HG02588 (cell line): ENCODE measurements around the gene NLN.
"Not testable (repeated sequence)": the region's sequence is repeated elsewhere in the genome, so short reads cannot be mapped to it uniquely, and the experiment has no call there.

Source experiments
- ATAC-seq: cut with Tn5 transposase; IDR thresholded peaks from one replicate; pipeline ENCODE4 v1.9.1; 2021; ENCODE audit warnings: mild to moderate bottlenecking, moderate library complexity; ENCODE audit not compliant: unreplicated experiment

The NLN gene

DNA sequence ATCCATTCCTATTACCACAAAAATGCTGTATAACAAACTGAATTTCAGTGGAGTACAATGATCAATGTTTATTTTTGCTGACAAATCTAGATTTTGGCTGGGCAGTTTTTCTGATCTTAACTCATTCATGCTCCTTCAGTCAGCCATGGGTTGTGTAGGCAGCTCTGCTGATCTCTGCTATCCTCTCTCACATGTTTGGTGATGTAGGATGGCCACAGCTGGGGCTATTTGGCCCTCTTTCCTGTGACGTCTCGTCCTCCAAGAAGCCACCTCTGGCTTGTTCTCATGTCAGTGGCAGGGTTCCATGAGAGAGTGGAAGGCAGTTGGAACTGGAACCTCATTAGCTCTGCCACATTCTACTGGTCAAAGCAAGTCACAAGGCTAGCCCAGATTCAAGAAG lies 8.9 kb downstream of the NLN start:
- ATAC-seq: no peak

DNA sequence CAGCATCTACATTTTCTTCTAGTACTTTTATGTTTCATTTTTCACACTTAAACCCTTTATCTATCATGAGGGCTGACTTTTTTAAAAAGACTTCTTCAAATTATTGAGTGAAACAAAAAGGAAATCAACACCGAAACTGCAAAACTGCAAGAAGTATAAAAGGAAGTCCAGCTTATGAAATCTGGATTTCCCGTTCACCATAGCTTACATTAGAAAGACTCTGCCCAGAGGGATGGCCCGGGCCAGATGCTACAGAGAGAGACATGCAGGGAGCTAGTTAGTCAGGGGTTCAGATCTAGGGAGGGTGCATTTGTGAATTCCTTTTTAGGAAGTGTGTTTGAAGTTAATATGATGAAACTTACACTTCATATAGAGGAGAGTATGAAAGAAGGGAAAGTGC lies 10.0 kb downstream of the NLN start:
- ATAC-seq: not testable (repeated sequence)

DNA sequence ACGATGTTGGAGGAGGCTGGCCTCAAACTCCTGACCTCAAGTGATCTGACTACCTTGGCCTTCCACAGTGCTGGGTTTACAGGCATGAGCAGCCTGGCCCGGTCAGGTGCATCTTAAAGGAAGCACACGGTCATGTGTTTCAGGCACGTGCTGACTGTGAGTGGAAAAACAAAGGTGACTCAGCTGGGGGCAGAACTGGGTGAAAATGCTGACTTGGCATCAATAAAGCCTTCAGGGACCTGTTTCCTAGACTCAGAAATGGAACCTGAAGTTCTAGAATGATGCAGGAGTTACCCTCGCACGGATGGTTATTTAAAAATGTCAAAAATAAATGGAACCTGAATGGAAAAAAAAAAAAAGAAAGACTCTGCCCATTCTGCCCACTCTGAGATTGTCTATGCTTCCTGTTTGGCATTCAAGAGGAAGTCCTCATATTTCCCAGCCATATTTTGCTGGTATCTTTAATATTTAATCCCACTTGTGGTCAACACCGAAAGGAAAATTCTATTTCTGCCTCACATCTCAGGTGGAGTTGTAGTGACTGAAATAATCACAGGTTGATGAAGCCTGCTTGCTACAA lies 12.3 kb downstream of the NLN start:
- not testable (repeated sequence) for ATAC-seq

DNA sequence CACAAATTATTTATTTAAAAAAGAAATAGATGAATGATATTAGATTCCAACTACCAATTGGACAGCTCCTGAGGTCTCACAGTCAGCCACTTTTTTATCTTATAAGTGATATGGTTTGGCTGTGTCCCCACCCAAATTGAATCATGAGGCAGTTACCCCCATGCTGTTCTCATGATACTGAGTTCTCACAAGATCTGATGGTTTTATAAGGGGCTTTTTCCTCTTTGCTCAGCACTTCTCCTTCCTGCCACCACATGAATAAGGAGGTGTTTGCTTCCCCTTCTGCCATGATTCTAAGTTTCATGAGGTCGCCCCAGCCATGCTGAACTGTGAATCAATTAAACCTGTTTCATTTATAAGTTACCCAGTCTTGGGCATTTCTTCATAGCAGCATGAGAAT lies 12.9 kb downstream of the NLN start:
- no peak for ATAC-seq

DNA sequence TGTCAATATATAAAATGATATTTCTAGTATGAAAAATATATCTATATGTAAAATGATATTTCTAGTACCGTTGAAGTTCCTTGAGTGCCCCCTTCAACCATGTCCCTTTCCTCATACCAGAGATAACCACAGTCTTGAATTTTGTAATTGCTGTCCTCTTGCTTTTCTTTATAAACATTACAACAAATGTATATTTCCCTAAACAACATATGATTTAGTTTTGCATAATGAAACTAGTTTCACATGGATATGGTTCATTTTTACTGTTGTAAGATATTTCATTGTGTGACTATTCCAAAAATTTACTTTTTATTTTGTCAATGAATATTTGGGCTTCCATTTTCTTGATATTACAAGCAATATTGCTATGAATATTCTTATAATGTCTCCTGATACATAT lies 14.0 kb downstream of the NLN start:
- no peak for ATAC-seq

DNA sequence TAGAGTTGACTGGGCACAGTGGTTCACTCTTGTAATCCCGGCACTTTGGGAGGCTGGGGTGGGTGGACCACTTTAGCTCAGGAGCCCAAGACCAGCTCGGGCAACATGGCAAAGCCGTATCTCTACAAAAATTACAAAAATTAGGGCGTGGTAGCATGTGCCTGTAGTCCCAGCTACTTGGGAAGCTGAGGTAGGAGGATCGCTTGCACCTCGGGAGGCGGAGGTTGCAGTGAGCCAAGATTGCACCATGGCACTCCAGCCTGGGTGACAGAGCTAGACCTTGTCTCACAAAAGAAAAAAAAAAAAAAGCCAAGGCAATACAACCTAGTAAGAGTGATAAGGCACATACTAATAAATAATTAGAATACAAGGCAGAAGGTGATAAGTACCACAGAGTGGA lies 15.8 kb downstream of the NLN start:
- ATAC-seq: no peak

DNA sequence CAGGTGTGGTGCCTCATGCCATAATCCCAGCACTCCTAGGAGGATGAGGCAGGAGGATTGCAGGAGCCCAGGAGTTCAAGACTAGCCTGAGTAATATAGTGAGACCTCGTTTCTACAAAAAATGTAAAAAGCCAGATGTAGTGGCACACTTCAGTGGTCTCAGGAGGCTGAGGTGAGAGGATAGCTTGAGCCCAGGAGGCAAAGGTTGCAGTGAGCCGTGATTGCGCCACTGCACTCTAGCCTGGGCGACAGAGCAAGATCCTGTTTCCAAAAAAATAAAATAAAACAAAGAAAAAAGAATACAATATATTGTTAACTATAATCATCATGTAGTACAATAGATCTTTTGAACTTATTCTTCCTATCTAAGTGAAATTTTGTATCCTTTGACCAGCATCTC lies 16.3 kb downstream of the NLN start:
- ATAC-seq: no peak

DNA sequence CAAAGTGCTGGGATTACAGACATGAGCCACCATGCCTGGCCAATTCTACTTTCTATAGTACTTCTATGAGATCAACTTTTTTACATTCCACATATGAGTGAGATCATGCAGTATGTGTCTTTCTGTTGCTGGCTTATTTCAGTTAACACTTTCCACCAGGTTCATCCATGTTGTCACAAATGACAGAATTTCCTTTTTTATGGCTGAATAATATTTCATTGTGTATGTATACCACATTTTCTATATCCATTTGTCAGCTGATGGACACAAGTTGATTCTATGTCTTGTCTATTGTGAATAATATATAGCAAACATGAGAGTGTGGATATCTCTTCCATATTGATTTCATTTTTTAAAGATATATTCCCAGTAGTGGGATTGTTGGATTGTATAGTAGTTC lies 17.2 kb downstream of the NLN start:
- ATAC-seq: no peak

DNA sequence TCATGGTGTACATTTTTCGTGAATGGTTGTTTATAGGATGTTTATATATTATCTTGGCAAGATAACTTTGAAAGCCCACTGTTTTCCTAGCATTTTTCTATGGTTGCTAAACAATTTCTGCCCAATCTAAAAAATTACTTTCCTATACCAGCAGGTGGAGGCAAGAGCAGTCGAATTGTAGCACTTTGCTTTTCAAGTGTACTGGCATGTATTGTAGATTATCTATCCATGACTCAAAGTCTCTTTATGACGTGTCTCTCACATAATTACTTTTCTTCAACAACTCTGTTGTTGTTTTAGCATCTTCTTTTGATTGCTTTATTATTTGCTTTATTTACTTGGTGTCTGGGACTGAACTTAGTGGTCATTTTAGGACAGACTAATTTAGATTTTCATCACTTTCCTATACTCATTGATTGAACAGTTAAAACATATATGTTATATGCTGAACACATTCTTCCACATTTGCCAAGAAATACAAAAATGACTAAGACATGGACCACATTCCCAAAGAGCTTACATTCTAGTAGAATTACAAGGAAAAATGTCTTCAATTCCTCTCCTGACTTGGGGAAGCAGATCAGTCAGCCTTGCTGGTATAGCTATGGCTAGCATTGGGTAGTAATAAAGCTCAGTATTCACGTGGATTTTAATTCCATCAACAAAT lies 20.7 kb downstream of the NLN start:
- ATAC-seq: peak; percentile 58

DNA sequence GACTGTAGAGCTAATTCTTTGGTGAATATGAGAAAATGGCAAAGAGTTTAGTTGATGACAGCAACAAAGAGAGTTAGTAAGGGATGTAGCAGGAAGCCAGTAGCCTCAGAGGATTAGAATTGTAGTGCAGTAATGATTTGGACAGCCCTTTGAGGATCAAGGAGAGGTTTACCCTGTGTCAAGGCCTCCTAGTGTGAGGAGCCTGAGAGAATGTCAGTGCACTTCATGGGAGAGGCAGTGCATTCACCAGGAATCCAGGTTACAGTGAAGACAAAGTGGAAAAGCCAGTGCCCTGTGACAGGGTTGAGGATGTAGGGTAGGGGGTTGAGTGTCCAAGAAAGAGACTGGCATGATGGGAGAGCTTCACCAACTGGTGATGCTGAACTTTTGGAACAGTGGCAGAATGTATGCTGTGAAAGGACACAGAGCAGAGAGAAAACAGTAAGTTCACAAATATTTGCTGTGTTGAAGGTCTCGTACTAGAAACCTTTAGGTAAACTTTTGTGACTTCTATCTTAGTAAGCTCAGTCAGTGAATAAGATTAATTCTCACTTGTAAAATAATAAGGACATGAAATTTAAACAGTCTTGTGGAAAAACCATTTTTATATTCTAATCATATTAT lies 27.3 kb downstream of the NLN start:
- no peak for ATAC-seq

DNA sequence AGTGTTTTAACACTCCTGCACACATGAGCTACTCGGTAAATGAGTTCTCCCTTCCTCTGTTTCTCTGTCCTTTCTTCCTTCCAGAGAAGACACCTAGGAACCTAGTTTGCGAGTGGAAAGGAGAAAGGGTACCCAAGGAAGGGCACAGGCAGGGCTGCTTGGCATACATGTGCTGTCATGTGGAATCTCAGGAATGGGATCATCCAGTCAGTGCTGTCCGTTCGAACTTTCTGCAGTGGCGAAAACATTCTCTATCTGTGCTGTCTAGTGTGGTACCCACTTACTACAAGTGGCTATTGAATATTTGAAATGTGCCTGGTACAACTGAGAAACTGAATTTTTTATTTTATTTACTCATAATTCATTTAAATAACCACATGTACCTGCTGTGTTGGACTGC lies 28.0 kb downstream of the NLN start:
- no peak for ATAC-seq

DNA sequence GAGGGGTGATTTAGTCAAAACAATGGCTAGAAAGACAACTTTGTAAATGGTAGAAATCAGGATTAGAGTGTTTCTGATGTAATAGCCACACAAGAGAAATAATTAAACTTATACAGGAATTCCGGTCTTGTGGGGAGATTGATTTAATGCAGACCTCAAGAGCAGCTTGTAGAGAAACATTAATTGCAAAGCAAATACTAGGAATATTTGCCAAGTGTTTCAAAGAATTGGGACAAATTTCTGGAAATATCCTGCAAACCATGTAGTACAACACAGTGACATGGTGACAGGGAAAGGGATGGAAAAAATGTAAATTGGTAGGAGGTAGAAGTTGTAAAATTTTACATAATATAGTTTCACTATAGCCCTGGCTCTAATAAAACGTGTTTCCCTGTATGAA lies 28.9 kb downstream of the NLN start:
- no peak for ATAC-seq

DNA sequence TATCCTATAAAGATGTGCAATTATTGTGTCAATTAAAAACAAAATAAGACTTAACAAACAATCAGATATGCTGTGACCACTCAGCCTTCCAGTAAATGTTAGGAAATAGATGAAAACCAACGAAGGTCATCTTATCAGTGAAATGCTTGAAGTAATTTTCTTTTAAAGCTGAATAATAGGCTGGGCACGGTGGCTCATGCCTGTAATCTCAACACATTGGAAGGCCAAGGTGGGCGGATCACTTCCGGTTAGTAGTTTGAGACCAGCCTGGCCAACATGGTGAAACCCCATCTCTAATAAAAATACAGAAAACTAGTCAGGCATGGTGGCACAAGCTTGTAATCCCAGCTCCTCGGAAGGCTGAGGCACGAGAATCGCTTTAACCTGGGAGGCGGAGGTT lies 31.2 kb downstream of the NLN start:
- no peak for ATAC-seq

DNA sequence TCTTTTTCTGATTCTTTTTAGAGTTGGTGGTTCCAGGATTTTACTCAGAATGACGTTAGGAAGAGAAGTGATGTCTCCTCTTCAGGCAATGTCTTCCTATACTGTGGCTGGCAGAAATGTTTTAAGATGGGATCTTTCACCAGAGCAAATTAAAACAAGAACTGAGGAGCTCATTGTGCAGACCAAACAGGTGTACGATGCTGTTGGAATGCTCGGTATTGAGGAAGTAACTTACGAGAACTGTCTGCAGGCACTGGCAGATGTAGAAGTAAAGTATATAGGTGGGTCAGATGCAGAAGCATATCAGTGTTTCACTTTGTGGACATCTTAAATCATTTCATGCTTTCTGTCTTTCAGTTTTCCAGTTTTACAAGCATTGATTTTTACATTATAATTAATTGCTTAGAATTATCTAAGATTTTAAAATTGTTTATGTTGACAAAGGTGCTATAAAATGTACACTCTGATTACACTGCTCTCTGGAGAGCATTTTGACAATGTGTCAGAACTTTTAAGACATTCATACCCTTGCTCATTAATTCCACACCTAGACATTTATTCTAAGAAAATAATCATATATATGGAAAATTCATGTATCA lies 36.6 kb downstream of the NLN start:
- no peak for ATAC-seq

DNA sequence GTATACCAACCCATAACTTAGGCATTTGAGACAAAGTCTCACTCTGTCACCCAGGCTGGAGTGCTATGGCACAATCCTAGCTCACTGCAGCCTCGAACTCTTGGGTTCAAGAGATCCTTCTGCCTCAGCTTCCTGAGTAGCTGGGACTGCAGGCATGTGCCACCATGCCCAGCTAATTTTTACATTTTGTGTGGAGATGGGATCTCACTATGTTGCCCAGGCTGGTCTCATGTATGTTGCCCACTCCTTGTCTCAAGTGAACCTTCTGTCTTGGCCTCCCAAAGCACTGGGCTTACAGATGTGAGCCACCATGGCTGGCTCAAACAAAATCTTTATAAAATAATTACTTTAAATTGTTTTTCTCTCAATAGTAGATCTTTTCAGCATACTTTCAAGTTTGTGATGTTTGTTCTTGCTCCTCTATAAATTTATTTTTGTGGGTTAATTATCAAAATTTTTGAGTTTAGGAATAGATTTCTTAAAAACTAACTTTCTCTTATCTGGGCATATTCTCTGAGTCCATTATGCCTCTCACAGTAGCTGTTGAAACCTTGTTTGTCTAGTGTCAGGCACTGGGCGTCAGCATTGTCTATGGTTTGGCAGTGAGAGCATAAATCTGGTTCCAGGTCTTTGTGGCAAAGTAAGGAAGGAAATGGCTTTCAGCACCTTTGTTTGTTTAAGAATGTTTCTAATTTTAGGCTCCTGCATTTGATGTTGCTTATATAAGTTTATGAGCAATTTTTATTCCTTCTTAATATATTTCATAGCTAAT lies 38.7 kb downstream of the NLN start:
- no peak for ATAC-seq

DNA sequence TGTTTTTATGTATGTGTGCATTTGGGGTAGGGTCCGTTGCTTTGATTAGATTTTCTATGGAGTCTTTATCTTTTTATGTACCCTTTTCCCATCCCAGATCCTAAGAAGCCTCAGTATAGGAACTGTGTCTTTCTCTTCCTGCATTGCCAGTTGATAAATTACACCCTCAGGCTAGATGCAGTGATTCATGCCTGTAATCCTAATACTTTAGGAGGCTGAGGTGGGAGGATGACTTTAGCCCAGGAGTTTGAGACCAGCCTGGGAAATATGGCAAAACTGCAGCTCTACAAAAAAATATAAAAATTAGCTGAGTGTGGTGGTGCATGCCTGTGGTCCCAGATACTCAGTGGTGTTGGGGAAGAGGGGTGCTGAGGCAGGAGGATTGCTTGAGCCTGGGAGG lies 40.2 kb downstream of the NLN start:
- no peak for ATAC-seq

DNA sequence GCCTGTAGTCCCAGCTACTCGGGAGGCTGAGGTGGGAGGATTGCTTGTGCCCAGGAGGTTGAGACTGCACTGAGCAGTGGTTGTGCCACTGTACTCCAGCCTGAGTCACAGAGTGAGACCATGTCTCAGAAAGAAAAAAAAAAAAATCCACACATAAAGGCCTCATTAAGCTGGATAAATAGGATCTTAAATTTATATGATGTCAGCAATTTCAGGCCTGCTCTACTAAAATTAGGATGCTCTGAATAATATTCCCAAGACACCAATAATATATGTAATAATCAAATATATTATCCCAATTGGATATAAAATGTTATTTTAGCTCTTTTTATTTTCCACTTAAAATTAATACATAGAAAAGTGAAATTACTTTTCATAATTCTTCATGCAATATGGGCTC lies 43.6 kb downstream of the NLN start:
- ATAC-seq: no peak

DNA sequence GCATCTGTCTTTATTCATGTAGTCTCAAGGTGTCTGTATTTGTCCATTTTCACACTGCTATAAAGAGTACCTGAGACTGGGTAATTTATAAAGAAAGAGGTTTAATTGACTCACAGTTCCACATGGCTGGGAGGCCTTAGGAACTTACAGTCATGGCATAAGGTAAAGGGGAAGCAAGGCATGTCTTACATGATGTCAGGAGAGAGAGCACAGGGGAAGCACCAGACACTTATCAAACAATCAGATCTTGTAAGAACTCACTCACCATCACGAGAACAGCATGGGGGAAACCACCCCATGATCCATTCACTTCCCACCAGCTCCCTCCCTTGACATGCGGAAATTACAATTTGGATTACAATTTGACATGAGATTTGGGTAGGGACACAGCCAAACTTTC lies 44.2 kb downstream of the NLN start:
- ATAC-seq: no peak

DNA sequence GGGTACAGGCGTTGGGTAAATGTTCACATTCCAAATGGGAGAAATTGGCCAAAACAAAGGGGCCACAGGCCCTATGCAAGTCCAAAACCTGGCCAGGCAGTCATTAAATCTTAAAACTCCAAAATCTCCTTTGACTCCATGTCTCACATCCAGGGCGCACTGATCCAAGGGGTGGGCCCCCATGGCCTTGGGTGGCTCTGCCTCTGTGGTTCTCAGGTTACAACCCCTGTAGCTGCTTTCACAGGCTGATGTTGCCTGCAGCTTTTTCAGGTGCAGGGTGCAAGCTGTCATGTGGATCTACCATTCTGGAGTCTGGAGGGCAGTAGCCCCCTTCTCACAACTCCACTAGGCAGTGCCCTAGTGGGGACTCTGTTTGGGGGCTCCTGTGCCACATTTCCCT lies 44.8 kb downstream of the NLN start:
- ATAC-seq: no peak

DNA sequence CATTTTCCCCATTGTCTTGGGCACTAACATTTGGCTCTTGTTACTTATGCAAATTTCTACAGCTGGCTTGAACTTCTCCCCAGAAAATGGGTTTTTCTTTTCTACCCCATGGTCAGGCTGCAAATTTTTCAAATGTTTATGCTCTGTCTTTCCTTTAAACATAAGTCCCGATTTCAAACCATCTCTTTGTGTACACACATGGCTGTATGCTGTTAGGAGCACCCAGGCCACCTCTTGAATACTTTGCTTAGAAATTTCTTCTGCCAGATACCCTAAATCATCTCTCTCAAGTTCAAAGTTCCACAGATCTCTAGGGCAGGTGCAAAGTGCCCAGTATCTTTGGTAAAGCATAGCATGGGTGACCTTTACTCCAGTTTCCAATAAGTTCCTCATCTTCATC lies 45.6 kb downstream of the NLN start:
- ATAC-seq: no peak

DNA sequence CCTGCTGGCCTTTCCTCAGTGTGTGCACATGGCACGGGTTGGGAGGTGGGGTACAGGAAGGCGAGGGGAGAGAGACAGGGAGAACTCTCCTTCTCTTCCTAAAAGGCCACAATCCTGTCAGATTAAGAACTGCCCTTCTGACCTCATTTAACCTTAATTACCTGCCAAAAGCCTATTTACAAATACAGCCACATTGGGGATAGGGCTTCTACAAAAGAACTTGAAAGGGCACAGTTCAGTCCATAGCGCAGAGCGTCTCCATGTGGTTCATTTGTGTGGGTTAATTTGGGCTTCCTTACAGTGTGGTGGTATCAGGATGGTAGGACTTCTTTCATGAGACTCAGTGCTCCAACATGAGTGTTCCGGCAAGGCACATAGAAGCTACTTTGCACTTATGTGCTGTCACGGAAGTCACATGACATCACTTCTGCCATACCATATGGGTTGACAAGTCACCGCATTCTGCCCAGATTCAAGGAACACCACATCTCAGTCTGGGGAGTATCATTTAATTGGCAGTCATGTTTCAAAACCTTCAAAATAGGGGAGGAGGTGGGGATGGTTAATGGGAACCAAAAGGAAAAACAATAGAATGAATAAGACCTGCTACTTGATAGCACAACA lies 46.8 kb downstream of the NLN start:
- ATAC-seq: no peak
